H9 (cell line): ENCODE data around the gene PADI6. TPM values are rescaled to one million over a fixed set of nuclear protein-coding genes. Genes with fewer than 3 reads are reported as not detected.

Source experiments
- DNase-seq: peaks from one replicate; pipeline ENCODE4 v3.0.0-alpha.2; 2017
- H2AFZ ChIP-seq: one replicate; pipeline ENCODE4 v1.6.1; 2013; ENCODE audit warnings: mild to moderate bottlenecking, low read length, control low read depth, moderate library complexity
- H2AK5ac ChIP-seq: 2 replicates; pipeline ENCODE4 v1.6.1; 2013; ENCODE audit warnings: low read length, control low read depth, mixed read lengths; ENCODE audit not compliant: insufficient read length
- H2BK120ac ChIP-seq: one replicate; pipeline ENCODE4 v1.6.1; 2013; ENCODE audit warnings: low read depth, mild to moderate bottlenecking, low read length, control low read depth, inconsistent platforms; ENCODE audit not compliant: poor library complexity, severe bottlenecking
- H2BK12ac ChIP-seq: 2 replicates; pipeline ENCODE4 v1.6.1; 2013; ENCODE audit warnings: low read length, control low read depth, mixed read lengths, low read depth; ENCODE audit not compliant: insufficient read length
- H2BK15ac ChIP-seq: 2 replicates; pipeline ENCODE4 v1.6.1; 2013; ENCODE audit warnings: low read depth, low read length, control low read depth
- H2BK20ac ChIP-seq: one replicate; pipeline ENCODE4 v1.6.1; 2013; ENCODE audit warnings: low read depth, mild to moderate bottlenecking, low read length, control low read depth, inconsistent platforms; ENCODE audit not compliant: poor library complexity, severe bottlenecking
- H2BK5ac ChIP-seq: 2 replicates; pipeline ENCODE4 v1.6.1; 2013; ENCODE audit warnings: low read length, control low read depth, mixed read lengths; ENCODE audit not compliant: insufficient read length
- H3K14ac ChIP-seq: 2 replicates; pipeline ENCODE4 v1.6.1; 2013; ENCODE audit warnings: low read length, control low read depth; ENCODE audit not compliant: insufficient read depth
- H3K18ac ChIP-seq: 2 replicates; pipeline ENCODE4 v1.6.1; 2013; ENCODE audit warnings: low read depth, mild to moderate bottlenecking, mixed read lengths, low read length, control low read depth; ENCODE audit not compliant: insufficient read length
- H3K23ac ChIP-seq: 2 replicates; pipeline ENCODE4 v1.6.1; 2013; ENCODE audit warnings: low read length, control low read depth, mixed read lengths, low read depth; ENCODE audit not compliant: insufficient read length
- H3K23me2 ChIP-seq: 2 replicates; pipeline ENCODE4 v1.6.1; 2013; ENCODE audit warnings: low read depth, mild to moderate bottlenecking, mixed read lengths, low read length, control low read depth; ENCODE audit not compliant: insufficient read length, poor library complexity, severe bottlenecking
- H3K27ac ChIP-seq: 2 replicates; pipeline ENCODE4 v1.5.1; 2013; ENCODE audit warnings: low read length, control low read depth, mixed read lengths, low read depth; ENCODE audit not compliant: insufficient read length
- H3K27me3 ChIP-seq: 2 replicates; pipeline ENCODE4 v1.6.1; 2013; ENCODE audit warnings: low read length, control low read depth, inconsistent platforms; ENCODE audit not compliant: insufficient read depth
- H3K4ac ChIP-seq: 2 replicates; pipeline ENCODE4 v1.6.1; 2013; ENCODE audit warnings: low read depth, mild to moderate bottlenecking, control low read depth, inconsistent platforms, low read length, moderate library complexity
- H3K4me1 ChIP-seq: 2 replicates; pipeline ENCODE4 v1.6.1; 2013; ENCODE audit warnings: low read length, control low read depth, inconsistent platforms; ENCODE audit not compliant: insufficient read depth
- H3K4me2 ChIP-seq: 2 replicates; pipeline ENCODE4 v1.6.1; 2013; ENCODE audit warnings: low read length, control low read depth, mixed read lengths; ENCODE audit not compliant: insufficient read length, insufficient read depth
- H3K56ac ChIP-seq: 2 replicates; pipeline ENCODE4 v1.6.1; 2013; ENCODE audit warnings: low read depth, mild to moderate bottlenecking, mixed read lengths, low read length, control low read depth; ENCODE audit not compliant: insufficient read length
- H3K79me1 ChIP-seq: 2 replicates; pipeline ENCODE4 v1.6.1; 2013; ENCODE audit warnings: low read depth, mild to moderate bottlenecking, moderate library complexity, low read length, control low read depth, inconsistent platforms; ENCODE audit not compliant: insufficient read depth, poor library complexity, severe bottlenecking
- H3K79me2 ChIP-seq: 2 replicates; pipeline ENCODE4 v1.6.1; 2013; ENCODE audit warnings: low read length, control low read depth, inconsistent platforms; ENCODE audit not compliant: insufficient read depth
- H3K9ac ChIP-seq: 2 replicates; pipeline ENCODE4 v1.6.1; 2013; ENCODE audit warnings: low read length, control low read depth, mixed read lengths; ENCODE audit not compliant: insufficient read length; ENCODE audit errors: extremely low read depth
- H3K9me3 ChIP-seq: one replicate; pipeline ENCODE4 v1.6.1; 2013; ENCODE audit warnings: low read depth, low read length, inconsistent platforms; ENCODE audit not compliant: control insufficient read depth
- H3T11ph ChIP-seq: one replicate; pipeline ENCODE4 v1.6.1; 2013; ENCODE audit warnings: mild to moderate bottlenecking, low read length, control low read depth, inconsistent platforms
- H4K20me1 ChIP-seq: one replicate; pipeline ENCODE4 v1.6.1; 2013; ENCODE audit not compliant: control insufficient read depth, insufficient read length, insufficient read depth
- H4K5ac ChIP-seq: 2 replicates; pipeline ENCODE4 v1.6.1; 2013; ENCODE audit warnings: low read depth, mild to moderate bottlenecking, mixed read lengths, low read length, control low read depth; ENCODE audit not compliant: insufficient read length
- H4K8ac ChIP-seq: replicated peaks from 2 replicates; pipeline ENCODE4 v1.6.1; 2013; ENCODE audit warnings: low read length, control low read depth, mixed read lengths, low read depth; ENCODE audit not compliant: insufficient read length
- H4K91ac ChIP-seq: 2 replicates; pipeline ENCODE4 v1.6.1; 2013; ENCODE audit warnings: low read depth, mild to moderate bottlenecking, moderate library complexity, mixed read lengths, low read length, control low read depth; ENCODE audit not compliant: insufficient read length
- H3K27ac Mint-ChIP-seq, 3 experiments: 2 replicates in 2 of 3; 3 replicates in 1 of 3; pipeline ENCODE4 v1.8.0; 2020 to 2021; ENCODE audit warnings: mixed read lengths in 3 of 3, mild to moderate bottlenecking in 1 of 3, moderate library complexity in 1 of 3
- H3K27me3 Mint-ChIP-seq: 2 replicates; pipeline ENCODE4 v1.8.0; 2021; ENCODE audit warnings: low read depth, mild to moderate bottlenecking, moderate library complexity, mixed read lengths
- H3K36me3 Mint-ChIP-seq, 3 experiments: 2 replicates in 2 of 3; 3 replicates in 1 of 3; pipeline ENCODE4 v1.8.0; 2020 to 2021; ENCODE audit warnings: low read depth in 3 of 3, mixed read lengths in 3 of 3; ENCODE audit not compliant: insufficient read depth in 1 of 3
- H3K4me1 Mint-ChIP-seq, 2 experiments: 2 replicates each; pipeline ENCODE4 v1.8.0; 2020; ENCODE audit warnings: mixed read lengths in 2 of 2
- H3K4me3 Mint-ChIP-seq, 2 experiments: 2 replicates in 1 of 2; 3 replicates in 1 of 2; pipeline ENCODE4 v1.8.0; 2020 to 2021; ENCODE audit warnings: mild to moderate bottlenecking in 2 of 2, mixed read lengths in 2 of 2, moderate library complexity in 1 of 2
- H3K9me3 Mint-ChIP-seq, 2 experiments: 2 replicates in 1 of 2; 3 replicates in 1 of 2; pipeline ENCODE4 v1.8.0; 2020; ENCODE audit warnings: mild to moderate bottlenecking in 2 of 2, mixed read lengths in 2 of 2, moderate library complexity in 1 of 2
- WGBS: extraction: QIAGEN DNeasy Blood & Tissue Kit; methylation state at CpG from one replicate; pipeline ENCODE4 v1.1.7; 2013; ENCODE audit warnings: missing lambda C conversion rate, low lambda C conversion rate, mixed read lengths; ENCODE audit not compliant: insufficient read length; ENCODE audit errors: extremely low coverage; 5-methylcytosine and 5-hydroxymethylcytosine counted together
- total RNA-seq: library from RNA; stranded (reverse); gene quantifications from 2 replicates; pipeline ENCODE4 v1.2.1, GENCODE V29; 2021
- TF ChIP-seq, protein P1 (sequence below): fragments of 200-600 bp; sonication (generic); conservative IDR thresholded peaks from 3 replicates; pipeline ENCODE4 v1.8.0; 2021; ENCODE audit warnings: antibody characterized with exemption, mild to moderate bottlenecking

Gene PADI6
- total RNA-seq, 1 experiment from 2014 or later = not detected

DNA sequence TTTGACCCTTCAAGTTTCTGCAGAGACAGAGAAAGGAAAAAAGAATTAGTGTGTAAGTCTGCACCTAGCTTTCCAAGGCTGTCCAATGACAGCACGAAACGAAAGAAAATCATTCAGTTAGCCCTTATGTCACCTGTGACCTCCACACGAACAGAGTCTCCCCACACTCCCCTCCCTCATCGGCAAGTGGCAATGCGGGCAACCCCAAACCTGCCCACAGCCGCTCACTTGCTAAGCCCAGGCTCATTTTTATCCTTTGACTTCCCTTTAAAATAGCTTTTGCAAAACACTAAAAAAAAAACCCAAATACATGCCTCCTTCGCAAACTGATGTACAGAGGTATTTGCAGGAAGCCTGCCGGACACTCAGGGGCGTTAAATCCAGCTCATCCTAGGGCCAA lies 57.2 kb downstream of the PADI6 start:
- Mint-ChIP-seq H3K4me3 (peak overlapping the region in 1 of 2 experiments; percentile 19; a peak in 3 of 5 replicates), H3K27ac (peak overlapping the region; percentile 8 to 86 (median 81); a peak in 6 of 7 replicates), H3K4me1 (peaks cover 40 to 46% of the 10 kb centered on the region in 2 experiments), H3K27me3 (no peaks in the 10 kb centered on the region; the same call in 1 of the 2 replicates), H3K36me3 (peaks cover 67 to 89% (median 86%) of the 10 kb centered on the region in 3 experiments), H3K9me3 (no peaks in the 10 kb centered on the region)
- no peak overlapping the region for H2BK20ac ChIP-seq
- no peak overlapping the region for H2AFZ ChIP-seq
- H2BK5ac ChIP-seq = no peak overlapping the region
- H3K23me2 ChIP-seq = peaks cover 4% of the 10 kb centered on the region
- no peak overlapping the region for H3T11ph ChIP-seq
- no peak overlapping the region for H4K8ac ChIP-seq
- no peak overlapping the region for H2BK12ac ChIP-seq
- no peaks in the 10 kb centered on the region for H3K9me3 ChIP-seq
- H4K5ac ChIP-seq = no peak overlapping the region
- H3K56ac ChIP-seq = no peak overlapping the region
- H3K9ac ChIP-seq = no peak overlapping the region
- TF ChIP-seq, protein P1, sequence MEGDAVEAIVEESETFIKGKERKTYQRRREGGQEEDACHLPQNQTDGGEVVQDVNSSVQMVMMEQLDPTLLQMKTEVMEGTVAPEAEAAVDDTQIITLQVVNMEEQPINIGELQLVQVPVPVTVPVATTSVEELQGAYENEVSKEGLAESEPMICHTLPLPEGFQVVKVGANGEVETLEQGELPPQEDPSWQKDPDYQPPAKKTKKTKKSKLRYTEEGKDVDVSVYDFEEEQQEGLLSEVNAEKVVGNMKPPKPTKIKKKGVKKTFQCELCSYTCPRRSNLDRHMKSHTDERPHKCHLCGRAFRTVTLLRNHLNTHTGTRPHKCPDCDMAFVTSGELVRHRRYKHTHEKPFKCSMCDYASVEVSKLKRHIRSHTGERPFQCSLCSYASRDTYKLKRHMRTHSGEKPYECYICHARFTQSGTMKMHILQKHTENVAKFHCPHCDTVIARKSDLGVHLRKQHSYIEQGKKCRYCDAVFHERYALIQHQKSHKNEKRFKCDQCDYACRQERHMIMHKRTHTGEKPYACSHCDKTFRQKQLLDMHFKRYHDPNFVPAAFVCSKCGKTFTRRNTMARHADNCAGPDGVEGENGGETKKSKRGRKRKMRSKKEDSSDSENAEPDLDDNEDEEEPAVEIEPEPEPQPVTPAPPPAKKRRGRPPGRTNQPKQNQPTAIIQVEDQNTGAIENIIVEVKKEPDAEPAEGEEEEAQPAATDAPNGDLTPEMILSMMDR = no peak
- DNase-seq = no peak
- H3K18ac ChIP-seq = no peak overlapping the region
- WGBS = no CpG with 5 or more reads among the region's 9 CpGs
- H3K23ac ChIP-seq = no peak overlapping the region
- no peak overlapping the region for H2BK120ac ChIP-seq
- H3K4me1 ChIP-seq = peaks cover 11% of the 10 kb centered on the region; the same call in 1 of the 2 replicates
- H3K4ac ChIP-seq = no peak overlapping the region
- H3K14ac ChIP-seq = no peak overlapping the region; the same call in 1 of the 2 replicates
- no peak overlapping the region for H3K27ac ChIP-seq
- H3K79me1 ChIP-seq = peaks cover 9% of the 10 kb centered on the region
- H3K4me2 ChIP-seq = no peak overlapping the region
- H2BK15ac ChIP-seq = no peak overlapping the region
- H4K20me1 ChIP-seq = peaks cover 6% of the 10 kb centered on the region
- H3K79me2 ChIP-seq = peaks cover 60% of the 10 kb centered on the region; the same call in 1 of the 2 replicates
- no peaks in the 10 kb centered on the region for H3K27me3 ChIP-seq
- no peak overlapping the region for H4K91ac ChIP-seq
- no peak overlapping the region for H2AK5ac ChIP-seq
